NCI-H146 treated with DMSO at 0.1 percent for 48 hours (cell line): ENCODE data around the gene BCL2L1.
"Not testable (repeated sequence)": the region's sequence is repeated elsewhere in the genome, so short reads cannot be mapped to it uniquely, and the experiment has no call there.

ENCODE experiments used
- DNase-seq: peaks from one replicate; lab custom pipeline; 2025; ENCODE audit not compliant: unreplicated experiment; lab: John Stamatoyannopoulos, UW

BCL2L1 gene

GRCh38 chr20:31661625-31662371, 60.9 kb downstream of the BCL2L1 start:
- peak; percentile 79 for DNase-seq

- DNase-seq: no peak
Measured at GRCh38 chr20:31654534-31654933, 68.1 kb downstream of the BCL2L1 start.

- no peak for DNase-seq
Measured at GRCh38 chr20:31653561-31653960, 69.1 kb downstream of the BCL2L1 start.

- DNase-seq: no peak
Measured at GRCh38 chr20:31652917-31653396, 69.7 kb downstream of the BCL2L1 start.

- DNase-seq: not testable (repeated sequence)
Measured at GRCh38 chr20:31648104-31648503, 74.6 kb downstream of the BCL2L1 start.

GRCh38 chr20:31644701-31645100, 78.0 kb downstream of the BCL2L1 start:
- peak; percentile 44 for DNase-seq

- DNase-seq: no peak
Measured at GRCh38 chr20:31643522-31643921, 79.1 kb downstream of the BCL2L1 start.

- no peak for DNase-seq
Measured at GRCh38 chr20:31642837-31643236, 79.8 kb downstream of the BCL2L1 start.

GRCh38 chr20:31641391-31641790, 81.3 kb downstream of the BCL2L1 start:
- DNase-seq: no peak

GRCh38 chr20:31640259-31640658, 82.4 kb downstream of the BCL2L1 start:
- no peak for DNase-seq

GRCh38 chr20:31638816-31639215, 83.9 kb downstream of the BCL2L1 start:
- no peak for DNase-seq

- DNase-seq: no peak
Measured at GRCh38 chr20:31638317-31638716, 84.4 kb downstream of the BCL2L1 start.

- DNase-seq: no peak
Measured at GRCh38 chr20:31637660-31638059, 85.0 kb downstream of the BCL2L1 start, which contains the start of gene COX4I2. TSS of gene COX4I2 (plus strand) at chr20:31637912. CDS start at chr20:31639018, 1,106 bp downstream.

GRCh38 chr20:31633339-31633914, 89.2 kb downstream of the BCL2L1 start:
- DNase-seq: no peak

- no peak for DNase-seq
Measured at GRCh38 chr20:31632548-31633338, 89.9 kb downstream of the BCL2L1 start.

- DNase-seq: no peak
Measured at GRCh38 chr20:31630187-31630790, 92.4 kb downstream of the BCL2L1 start.

- DNase-seq: not testable (repeated sequence)
Measured at GRCh38 chr20:31628057-31628456, 94.6 kb downstream of the BCL2L1 start.

GRCh38 chr20:31626534-31626933, 96.1 kb downstream of the BCL2L1 start:
- DNase-seq: not testable (repeated sequence)

GRCh38 chr20:31623123-31623505, 99.6 kb downstream of the BCL2L1 start:
- not testable (repeated sequence) for DNase-seq

- no peak for DNase-seq
Measured at GRCh38 chr20:31620246-31620645, 102.4 kb downstream of the BCL2L1 start.

GRCh38 chr20:31617432-31618104, 105.1 kb downstream of the BCL2L1 start:
- DNase-seq: no peak
